OCI-LY7 (cell line): Measurements from ENCODE around the gene CCNK. TPM values are rescaled to one million over a fixed set of nuclear protein-coding genes. Genes with fewer than 3 reads are reported as not detected.

ENCODE experiments used
- BruUV-seq: library from RNA; stranded (reverse); fragments of 400-500 nt; replicated peaks from 2 replicates; lab custom pipeline; 2021; lab: Mats Ljungman, UMichigan
- CTCF ChIA-PET: fragments of 300-600 bp; sonication (Branson Sonifier 250); formaldehyde crosslinking; loops from one replicate; lab custom pipeline; 2022; ENCODE audit warnings: antibody characterized with exemption; ENCODE audit not compliant: unreplicated experiment; lab: Charles Lee
- POLR2A ChIA-PET: fragments of 300-600 bp; sonication (Branson Sonifier 250); formaldehyde crosslinking; loops from one replicate; lab custom pipeline; 2022; ENCODE audit warnings: antibody characterized with exemption; lab: Charles Lee
- DNase-seq: peaks from one replicate; pipeline ENCODE4 v3.0.0-alpha.2; 2015; ENCODE audit warnings: low spot score
- H2AFZ ChIP-seq: fragments of 200-600 bp; sonication (generic), shearing (Covaris generic); 2 replicates; pipeline ENCODE4 v1.6.1; 2014; ENCODE audit warnings: mild to moderate bottlenecking, antibody characterized with exemption, low read length, moderate library complexity
- H3K27ac ChIP-seq: fragments of 200-600 bp; sonication (generic); 2 replicates; pipeline ENCODE4 v1.5.1; 2014; ENCODE audit warnings: mixed run types, low read depth, mild to moderate bottlenecking, moderate library complexity, low read length, inconsistent platforms; ENCODE audit not compliant: poor library complexity, severe bottlenecking
- H3K36me3 ChIP-seq: fragments of 200-600 bp; sonication (generic); 2 replicates; pipeline ENCODE4 v1.6.1; 2014; ENCODE audit warnings: mild to moderate bottlenecking, antibody characterized with exemption, low read length, moderate library complexity, mixed read lengths; ENCODE audit not compliant: insufficient read depth
- H3K4me1 ChIP-seq: fragments of 200-600 bp; sonication (generic); 2 replicates; pipeline ENCODE4 v1.5.1; 2014; ENCODE audit warnings: mild to moderate bottlenecking, low read length; ENCODE audit not compliant: insufficient read depth, poor library complexity, severe bottlenecking
- H3K4me2 ChIP-seq: fragments of 200-600 bp; sonication (generic); 2 replicates; pipeline ENCODE4 v1.6.1; 2014; ENCODE audit warnings: mild to moderate bottlenecking, low read length
- H3K4me3 ChIP-seq: fragments of 200-600 bp; sonication (generic); 2 replicates; pipeline ENCODE4 v1.5.1; 2014; ENCODE audit warnings: mild to moderate bottlenecking, low read depth, low read length; ENCODE audit not compliant: poor library complexity, severe bottlenecking
- H3K79me2 ChIP-seq: fragments of 200-600 bp; sonication (generic); 2 replicates; pipeline ENCODE4 v1.6.1; 2016; ENCODE audit warnings: low read depth, mild to moderate bottlenecking, low read length, moderate library complexity, mixed read lengths; ENCODE audit not compliant: insufficient read depth
- H3K9me2 ChIP-seq: fragments of 200-600 bp; sonication (generic); 2 replicates; pipeline ENCODE4 v1.6.1; 2016; ENCODE audit warnings: mild to moderate bottlenecking, low read length, mixed read lengths; ENCODE audit not compliant: insufficient read depth
- H3K9me3 ChIP-seq: fragments of 200-600 bp; sonication (generic); 2 replicates; pipeline ENCODE4 v1.6.1; 2014; ENCODE audit warnings: mild to moderate bottlenecking, mixed run types, low read length, mixed read lengths
- H4K20me1 ChIP-seq: fragments of 200-600 bp; sonication (generic); 2 replicates; pipeline ENCODE4 v1.6.1; 2014; ENCODE audit warnings: mild to moderate bottlenecking, antibody characterized with exemption, low read length, moderate library complexity, mixed read lengths; ENCODE audit not compliant: insufficient read depth
- EZH2phosphoT487 ChIP-seq: fragments of 200-600 bp; sonication (generic); IDR thresholded peaks from 2 replicates; pipeline ENCODE4 v1.6.1; 2018; ENCODE audit warnings: low read depth, borderline replicate concordance, mild to moderate bottlenecking, mixed run types, antibody characterized with exemption, low read length, moderate library complexity, mixed read lengths
- intact Hi-C: fragments of 100-400 bp; cut with micrococcal nuclease; formaldehyde crosslinking; loops from one replicate; pipeline ENCODE4 v1.10.0; 2022; ENCODE audit not compliant: unreplicated experiment
- total RNA-seq, 2 experiments: library from RNA; depleted of rRNA in 1 of 2; stranded (reverse); fragments of >200 nt in 1 of 2; shearing (Covaris generic) in 1 of 2; gene quantifications; 2 replicates each; pipeline ENCODE4 v1.2.3, GENCODE V29; 2014 to 2022
- TF ChIP-seq, protein P1 (sequence below): fragments of 200-600 bp; sonication (generic); conservative IDR thresholded peaks from 2 replicates; pipeline ENCODE4 v1.5.1; 2014; ENCODE audit warnings: mild to moderate bottlenecking, antibody characterized with exemption, low read length, moderate library complexity, mixed read lengths

The CCNK gene
- total RNA-seq, 2 experiments from 2014 or later: 25.1 to 69.0 TPM

GRCh38 chr14:99473458-99473857 is 7.8 kb upstream of the CCNK start:
- H3K9me2 ChIP-seq: no peaks in the 10 kb centered on the region
- peaks cover 87% of the 10 kb centered on the region for H3K79me2 ChIP-seq
- no TSS peak for BruUV-seq
- H3K4me3 ChIP-seq: no peak overlapping the region
- TF ChIP-seq, protein P1, sequence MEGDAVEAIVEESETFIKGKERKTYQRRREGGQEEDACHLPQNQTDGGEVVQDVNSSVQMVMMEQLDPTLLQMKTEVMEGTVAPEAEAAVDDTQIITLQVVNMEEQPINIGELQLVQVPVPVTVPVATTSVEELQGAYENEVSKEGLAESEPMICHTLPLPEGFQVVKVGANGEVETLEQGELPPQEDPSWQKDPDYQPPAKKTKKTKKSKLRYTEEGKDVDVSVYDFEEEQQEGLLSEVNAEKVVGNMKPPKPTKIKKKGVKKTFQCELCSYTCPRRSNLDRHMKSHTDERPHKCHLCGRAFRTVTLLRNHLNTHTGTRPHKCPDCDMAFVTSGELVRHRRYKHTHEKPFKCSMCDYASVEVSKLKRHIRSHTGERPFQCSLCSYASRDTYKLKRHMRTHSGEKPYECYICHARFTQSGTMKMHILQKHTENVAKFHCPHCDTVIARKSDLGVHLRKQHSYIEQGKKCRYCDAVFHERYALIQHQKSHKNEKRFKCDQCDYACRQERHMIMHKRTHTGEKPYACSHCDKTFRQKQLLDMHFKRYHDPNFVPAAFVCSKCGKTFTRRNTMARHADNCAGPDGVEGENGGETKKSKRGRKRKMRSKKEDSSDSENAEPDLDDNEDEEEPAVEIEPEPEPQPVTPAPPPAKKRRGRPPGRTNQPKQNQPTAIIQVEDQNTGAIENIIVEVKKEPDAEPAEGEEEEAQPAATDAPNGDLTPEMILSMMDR: no peak
- no peak for TF ChIP-seq EZH2phosphoT487
- intact Hi-C loops: no loop called here
- H2AFZ ChIP-seq: no peak overlapping the region
- ChIA-PET POLR2A (no interaction called here), CTCF (no interaction called here)
- H3K36me3 ChIP-seq: no peaks in the 10 kb centered on the region
- DNase-seq: no peak
- H3K4me2 ChIP-seq: no peak overlapping the region
- H3K4me1 ChIP-seq: peaks cover under 1% of the 10 kb centered on the region
- no peaks in the 10 kb centered on the region for H3K9me3 ChIP-seq
- peaks cover 50% of the 10 kb centered on the region for H4K20me1 ChIP-seq
- H3K27ac ChIP-seq: no peak overlapping the region

DNA sequence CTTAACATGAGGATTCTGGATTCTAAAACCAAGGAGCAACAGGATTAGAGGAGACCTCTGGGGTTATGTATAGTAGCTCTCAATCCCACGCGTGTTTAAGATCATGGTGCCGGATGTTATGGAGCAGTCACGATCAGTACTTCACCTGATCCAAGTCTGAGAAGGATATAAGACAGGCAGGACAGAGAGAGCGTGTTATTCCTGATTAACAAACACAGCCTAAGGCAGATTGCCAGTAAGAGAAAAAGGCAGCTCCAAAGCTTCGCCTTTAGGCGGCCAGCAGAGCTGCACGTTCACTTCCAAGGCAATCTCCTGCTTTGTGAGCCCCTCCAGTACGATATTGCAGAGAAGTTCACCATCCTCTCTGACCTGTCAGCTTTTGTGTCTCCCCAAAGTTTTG is 6.0 kb upstream of the CCNK start:
- Histone ChIP-seq H3K4me1 (peaks cover 12% of the 10 kb centered on the region), H3K79me2 (peaks cover 96% of the 10 kb centered on the region), H3K27ac (no peak overlapping the region), H3K9me3 (no peaks in the 10 kb centered on the region), H3K36me3 (no peaks in the 10 kb centered on the region), H3K4me2 (no peak overlapping the region), H3K4me3 (no peak overlapping the region), H4K20me1 (peaks cover 65% of the 10 kb centered on the region), H2AFZ (no peak overlapping the region), H3K9me2 (no peaks in the 10 kb centered on the region)
- intact Hi-C loops: no loop called here
- CTCF ChIA-PET: no interaction called here
- no peak for DNase-seq
- TF ChIP-seq, protein P1: no peak
- no peak for TF ChIP-seq EZH2phosphoT487
- POLR2A ChIA-PET: interaction anchor here (0.6 kb wide), 1 partner anchor 915 kb away, joined by 4 read pairs; no protein-coding TSS in a partner anchor
- BruUV-seq: no TSS peak

DNA sequence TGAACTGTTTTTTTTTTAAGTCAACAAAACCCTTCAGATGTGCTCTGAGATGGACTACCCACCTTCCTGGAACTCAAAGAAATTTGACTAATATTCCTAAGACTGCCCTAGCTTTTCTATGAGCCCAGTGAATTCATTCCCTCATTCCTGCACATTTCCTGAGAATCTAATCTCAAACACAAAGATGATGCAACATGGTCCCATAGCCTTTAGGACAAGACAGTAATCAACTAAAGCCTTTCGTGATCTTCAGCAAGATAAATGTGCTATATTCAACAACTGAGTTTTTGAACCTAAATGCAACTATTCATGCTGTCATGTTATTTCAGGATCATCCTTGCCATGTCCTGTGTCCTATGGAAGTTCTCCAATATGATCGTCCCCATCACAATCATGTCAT is 5.5 kb upstream of the CCNK start:
- Histone ChIP-seq H3K4me2 (no peak overlapping the region), H3K79me2 (peaks cover 93% of the 10 kb centered on the region), H3K9me3 (no peaks in the 10 kb centered on the region), H3K36me3 (no peaks in the 10 kb centered on the region), H4K20me1 (peaks cover 65% of the 10 kb centered on the region), H3K4me1 (peaks cover 12% of the 10 kb centered on the region), H2AFZ (no peak overlapping the region), H3K27ac (no peak overlapping the region), H3K9me2 (no peaks in the 10 kb centered on the region), H3K4me3 (no peak overlapping the region)
- no peak for TF ChIP-seq EZH2phosphoT487
- TF ChIP-seq, protein P1: no peak
- CTCF ChIA-PET: no interaction called here
- POLR2A ChIA-PET: interaction anchor here (0.6 kb wide), 1 partner anchor 915 kb away, joined by 4 read pairs; no protein-coding TSS in a partner anchor
- no TSS peak for BruUV-seq
- no peak for DNase-seq
- intact Hi-C loops: no loop called here
